ENCODE results near the gene ZNF778. TPM values are rescaled to one million over a fixed set of nuclear protein-coding genes. Genes with fewer than 3 reads are reported as not detected.

The ZNF778 gene
- total and polyA plus RNA-seq, 2 donors (not counting 1 experiment from before 2014, with no cell fraction given), result 2.2 to 13.4 TPM

DNA sequence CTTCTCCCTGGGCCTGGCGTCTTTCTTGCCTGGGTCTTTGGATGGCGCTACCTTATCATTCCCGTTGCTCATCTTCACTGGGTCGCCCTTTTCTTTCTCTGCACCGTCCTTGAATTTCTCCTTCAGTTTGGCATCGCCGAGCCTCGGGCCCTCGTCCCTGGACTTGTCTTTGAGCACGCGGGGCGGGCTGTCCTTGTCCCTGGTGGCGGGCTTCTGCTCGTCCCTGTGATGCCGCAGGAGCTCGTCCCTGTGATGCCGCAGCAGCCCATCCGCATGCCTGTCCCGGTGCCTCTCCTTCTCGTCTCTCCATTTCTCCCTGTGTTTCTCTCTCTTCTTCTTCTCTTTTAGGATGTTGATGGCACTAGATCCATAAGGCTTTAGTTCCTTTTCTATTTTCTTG is 64.3 kb downstream of the ZNF778 start:
- Histone ChIP-seq H2AFZ (ENCODE audit: insufficient read depth, low read depth, low read length, poor library complexity, severe bottlenecking) (no peak overlapping the region), H3K27me3 (replicated peaks in 1 of 4; ENCODE audit: control extremely low read depth in 1 of 4, control insufficient read depth in 3 of 4, insufficient read depth in 4 of 4, low read length in 3 of 4) (no peaks in the 10 kb centered on the region), H3K27ac (ENCODE audit: low read length in 2 of 2) (no peak overlapping the region), H3K4me2 (replicated peaks; ENCODE audit: low read depth, low read length, poor library complexity, severe bottlenecking) (no peak overlapping the region), H3K9me3 (ENCODE audit: control extremely low read depth in 1 of 3, control insufficient read depth in 2 of 3, insufficient read depth in 1 of 3, low read length in 2 of 3) (peaks cover 0 to 7% (median 0%) of the 10 kb centered on the region in 3 donors), H4K20me1 (ENCODE audit: control insufficient read depth, insufficient read depth, low read length, poor library complexity, severe bottlenecking) (peaks cover 44% of the 10 kb centered on the region), H3K4me3 (ENCODE audit: control extremely low read depth in 1 of 5, extremely low read depth in 1 of 5, insufficient read depth in 1 of 5, low read depth in 2 of 5, low read length in 4 of 5) (no peak overlapping the region), H3K4me1 (ENCODE audit: control insufficient read depth in 2 of 2, insufficient read depth in 2 of 2, low read length in 2 of 2) (no peaks in the 10 kb centered on the region), H3K79me2 (ENCODE audit: control insufficient read depth, insufficient read depth, low read length) (peaks cover 5% of the 10 kb centered on the region), H3K9ac (ENCODE audit: low read length) (no peak overlapping the region), H3K36me3 (replicated peaks in 1 of 2; ENCODE audit: control extremely low read depth in 1 of 2, control insufficient read depth in 1 of 2, extremely low read depth in 1 of 2, insufficient read depth in 2 of 2, low read length in 1 of 2) (peaks cover 2 to 70% of the 10 kb centered on the region in 2 experiments)
- intact Hi-C loops (cut with micrococcal nuclease), result no loop called here
- 98% methylated on average over 15 of the region's 20 CpGs for WGBS (ENCODE audit: insufficient coverage)
- no peak for TF ChIP-seq EZH2 (IDR thresholded peaks at IDR 0.05; ENCODE audit: borderline replicate concordance, insufficient read depth, low read depth, low read length, poor library complexity, severe bottlenecking)
- TF ChIP-seq, protein P1, sequence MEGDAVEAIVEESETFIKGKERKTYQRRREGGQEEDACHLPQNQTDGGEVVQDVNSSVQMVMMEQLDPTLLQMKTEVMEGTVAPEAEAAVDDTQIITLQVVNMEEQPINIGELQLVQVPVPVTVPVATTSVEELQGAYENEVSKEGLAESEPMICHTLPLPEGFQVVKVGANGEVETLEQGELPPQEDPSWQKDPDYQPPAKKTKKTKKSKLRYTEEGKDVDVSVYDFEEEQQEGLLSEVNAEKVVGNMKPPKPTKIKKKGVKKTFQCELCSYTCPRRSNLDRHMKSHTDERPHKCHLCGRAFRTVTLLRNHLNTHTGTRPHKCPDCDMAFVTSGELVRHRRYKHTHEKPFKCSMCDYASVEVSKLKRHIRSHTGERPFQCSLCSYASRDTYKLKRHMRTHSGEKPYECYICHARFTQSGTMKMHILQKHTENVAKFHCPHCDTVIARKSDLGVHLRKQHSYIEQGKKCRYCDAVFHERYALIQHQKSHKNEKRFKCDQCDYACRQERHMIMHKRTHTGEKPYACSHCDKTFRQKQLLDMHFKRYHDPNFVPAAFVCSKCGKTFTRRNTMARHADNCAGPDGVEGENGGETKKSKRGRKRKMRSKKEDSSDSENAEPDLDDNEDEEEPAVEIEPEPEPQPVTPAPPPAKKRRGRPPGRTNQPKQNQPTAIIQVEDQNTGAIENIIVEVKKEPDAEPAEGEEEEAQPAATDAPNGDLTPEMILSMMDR (IDR thresholded peaks at IDR 0.05), result no peak
- CTCF ChIA-PET, result interaction anchor here (1.8 kb wide), 1 partner anchor 9 kb away, joined by 7 read pairs; no protein-coding TSS in a partner anchor
- no peaks in the 10 kb centered on the region for H3K9me3 Mint-ChIP-seq (ENCODE audit: insufficient read depth)
- no peaks in the 10 kb centered on the region for H3K4me1 Mint-ChIP-seq
- ATAC-seq (ENCODE audit: low read depth) (no peak), DNase-seq (no peak)
- H3K27ac Mint-ChIP-seq, result no peak overlapping the region
- no peaks in the 10 kb centered on the region for H3K27me3 Mint-ChIP-seq
- POLR2A ChIA-PET, result no interaction called here
- H3K4me3 Mint-ChIP-seq, result no peak overlapping the region

DNA sequence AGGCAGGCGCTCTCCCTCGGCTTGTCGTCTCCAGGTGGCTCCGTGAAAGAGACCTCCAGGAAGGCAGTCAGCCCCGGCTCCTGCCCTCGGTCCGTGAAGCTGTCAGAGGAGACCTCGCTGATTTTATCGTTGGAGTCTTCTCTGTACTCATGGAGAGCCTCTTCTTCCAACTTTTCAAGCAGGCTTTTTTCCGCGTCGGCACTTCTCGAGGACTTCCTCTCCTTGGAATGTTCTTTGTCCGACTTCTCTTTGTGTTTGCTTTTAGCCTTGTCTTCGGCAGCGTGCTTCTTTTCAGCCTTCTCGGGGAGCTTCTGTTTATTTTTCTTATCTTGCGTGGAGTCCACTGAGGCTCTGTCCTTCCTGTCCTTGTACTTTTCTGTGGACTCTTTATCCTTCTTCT is 65.0 kb downstream of the ZNF778 start:
- Histone ChIP-seq H3K27ac (ENCODE audit: low read length in 2 of 2) (no peak overlapping the region), H3K79me2 (ENCODE audit: control insufficient read depth, insufficient read depth, low read length) (peaks cover 5% of the 10 kb centered on the region), H3K4me3 (ENCODE audit: control extremely low read depth in 1 of 5, extremely low read depth in 1 of 5, insufficient read depth in 1 of 5, low read depth in 2 of 5, low read length in 4 of 5) (no peak overlapping the region), H4K20me1 (ENCODE audit: control insufficient read depth, insufficient read depth, low read length, poor library complexity, severe bottlenecking) (peaks cover 41% of the 10 kb centered on the region), H3K9me3 (ENCODE audit: control extremely low read depth in 1 of 3, control insufficient read depth in 2 of 3, insufficient read depth in 1 of 3, low read length in 2 of 3) (peaks cover 0 to 7% (median 0%) of the 10 kb centered on the region in 3 donors), H2AFZ (ENCODE audit: insufficient read depth, low read depth, low read length, poor library complexity, severe bottlenecking) (no peak overlapping the region), H3K27me3 (replicated peaks in 1 of 4; ENCODE audit: control extremely low read depth in 1 of 4, control insufficient read depth in 3 of 4, insufficient read depth in 4 of 4, low read length in 3 of 4) (no peaks in the 10 kb centered on the region), H3K4me1 (ENCODE audit: control insufficient read depth in 2 of 2, insufficient read depth in 2 of 2, low read length in 2 of 2) (no peaks in the 10 kb centered on the region), H3K36me3 (replicated peaks in 1 of 2; ENCODE audit: control extremely low read depth in 1 of 2, control insufficient read depth in 1 of 2, extremely low read depth in 1 of 2, insufficient read depth in 2 of 2, low read length in 1 of 2) (peaks cover 2 to 73% of the 10 kb centered on the region in 2 experiments), H3K4me2 (replicated peaks; ENCODE audit: low read depth, low read length, poor library complexity, severe bottlenecking) (no peak overlapping the region), H3K9ac (ENCODE audit: low read length) (no peak overlapping the region)
- WGBS (ENCODE audit: insufficient coverage), result 97% methylated on average over 18 of the region's 18 CpGs
- Mint-ChIP-seq H3K4me1 (no peaks in the 10 kb centered on the region), H3K27ac (no peak overlapping the region), H3K4me3 (no peak overlapping the region), H3K27me3 (no peaks in the 10 kb centered on the region), H3K9me3 (ENCODE audit: insufficient read depth) (no peaks in the 10 kb centered on the region)
- intact Hi-C loops (cut with micrococcal nuclease), result no loop called here
- DNase-seq (no peak), ATAC-seq (ENCODE audit: low read depth) (no peak)
- ChIA-PET POLR2A (no interaction called here), CTCF (interaction anchor here (1.2 to 1.8 kb wide), 2 partner anchors 9 to 14 kb away, joined by 3 to 7 read pairs; no protein-coding TSS in a partner anchor)
- no peak for TF ChIP-seq EZH2 (IDR thresholded peaks at IDR 0.05; ENCODE audit: borderline replicate concordance, insufficient read depth, low read depth, low read length, poor library complexity, severe bottlenecking)
- TF ChIP-seq, protein P1 (IDR thresholded peaks at IDR 0.05), result no peak

All from B cell (primary cell).